Cardiac muscle cell (in vitro differentiated cells and primary cell): ENCODE measurements around the gene SBNO1. TPM values are rescaled to one million over a fixed set of nuclear protein-coding genes. Genes with fewer than 3 reads are reported as not detected.

Source experiments
- DNase-seq, 2 donors: peaks; one replicate each; pipeline versions ENCODE4 v3.0.0 to v3.0.0-alpha.2; 2010 to 2017; ENCODE audit warnings: low read depth in 1 of 2, low spot score in 1 of 2
- H3K27ac ChIP-seq: fragments of 200-600 bp; sonication (generic); 2 replicates; pipeline ENCODE4 v1.5.1; 2016
- H3K27me3 ChIP-seq: fragments of 200-600 bp; sonication (generic); 2 replicates; pipeline ENCODE4 v1.6.0; 2016; ENCODE audit warnings: control low read depth
- H3K36me3 ChIP-seq: fragments of 200-600 bp; sonication (generic); 2 replicates; pipeline ENCODE4 v1.5.1; 2016; ENCODE audit warnings: control low read depth
- H3K4me1 ChIP-seq: fragments of 200-600 bp; sonication (generic); 2 replicates; pipeline ENCODE4 v1.8.1; 2017; ENCODE audit warnings: low read depth, mild to moderate bottlenecking, mixed run types
- H3K4me3 ChIP-seq: fragments of 200-600 bp; sonication (generic); 2 replicates; pipeline ENCODE4 v1.5.1; 2016; ENCODE audit warnings: mild to moderate bottlenecking
- H3K9me3 ChIP-seq: fragments of 200-600 bp; sonication (generic); 2 replicates; pipeline ENCODE4 v1.5.1; 2017; ENCODE audit warnings: low read depth, mild to moderate bottlenecking, control low read depth
- CTCF ChIP-seq: IDR thresholded peaks from 2 replicates; pipeline ENCODE4 v1.5.1; 2012; ENCODE audit warnings: low read depth, mild to moderate bottlenecking, low read length
- polyA plus RNA-seq: library from polyadenylated mRNA; unstranded; fragments of >200 nt; fragmentation: Nextera tagmentation; extraction: Ambion mirVana; gene quantifications from 2 replicates; pipeline ENCODE4 v1.2.1, GENCODE V29; 2016
- total RNA-seq: library from RNA; depleted of rRNA; stranded (reverse); fragments of >200 nt; gene quantifications from 2 replicates; pipeline ENCODE4 v1.2.3, GENCODE V29; 2016

Gene SBNO1
- total and polyA plus RNA-seq, 2 experiments from 2014 or later, result 10.4 to 17.7 TPM

GRCh38 chr12:123390498-123391426, 26.1 kb upstream of the SBNO1 start:
- no peak for TF ChIP-seq CTCF
- Histone ChIP-seq H3K4me1 (peaks cover 21% of the 10 kb centered on the region), H3K36me3 (peaks cover 35% of the 10 kb centered on the region), H3K27me3 (no peaks in the 10 kb centered on the region), H3K27ac (peak overlapping the region; percentile 89), H3K9me3 (no peaks in the 10 kb centered on the region), H3K4me3 (peak overlapping the region; percentile 43)
- DNase-seq, result no peak

GRCh38 chr12:123389560-123390351, 25.1 kb upstream of the SBNO1 start:
- Histone ChIP-seq H3K27ac (peak overlapping the region; percentile 89), H3K27me3 (no peaks in the 10 kb centered on the region)

GRCh38 chr12:123388951-123389559, 24.4 kb upstream of the SBNO1 start:
- TF ChIP-seq CTCF, result no peak
- peaks cover 21% of the 10 kb centered on the region for H3K4me1 ChIP-seq
- no peaks in the 10 kb centered on the region for H3K27me3 ChIP-seq
- H3K9me3 ChIP-seq, result no peaks in the 10 kb centered on the region
- DNase-seq, result no peak
- H3K27ac ChIP-seq, result peak overlapping the region; percentile 89
- peak overlapping the region; percentile 43 for H3K4me3 ChIP-seq
- H3K36me3 ChIP-seq, result peaks cover 25% of the 10 kb centered on the region

More at GRCh38 chr12:123389560-123390351, 25.1 kb upstream of the SBNO1 start:
- TF ChIP-seq CTCF, result no peak
- DNase-seq, result peak in 1 of 2 donors; percentile 91
- Histone ChIP-seq H3K36me3 (peaks cover 32% of the 10 kb centered on the region), H3K4me1 (peaks cover 21% of the 10 kb centered on the region), H3K4me3 (peak overlapping the region; percentile 43), H3K9me3 (no peaks in the 10 kb centered on the region)

- Histone ChIP-seq H3K4me1 (peaks cover 21% of the 10 kb centered on the region), H3K9me3 (no peaks in the 10 kb centered on the region), H3K36me3 (peaks cover 24% of the 10 kb centered on the region), H3K4me3 (peak overlapping the region; percentile 34), H3K27me3 (no peaks in the 10 kb centered on the region), H3K27ac (peak overlapping the region; percentile 59)
- TF ChIP-seq CTCF, result no peak
- DNase-seq, result peak; percentile 74 to 88
These were observed 23.7 kb upstream of the SBNO1 start for GRCh38 chr12:123388177-123388950.
